Activated T-helper 2 cell treated with anti-CD3 and anti-CD28 coated beads, Interferon-gamma antibody, Interleukin-2, Interleukin-4, amounts not matched to agents 10 μg/mL and 5 μg/mL and 100 μg/mL, durations not matched to agents 14 hours and 24 hours and 36 hours (primary cell): ENCODE results near the gene PHKG1. TPM values are rescaled to one million over a fixed set of nuclear protein-coding genes. Genes with fewer than 3 reads are reported as not detected.
"Not testable (repeated sequence)": the region's sequence is repeated elsewhere in the genome, so short reads cannot be mapped to it uniquely, and the experiment has no call there.

Source experiments
- DNase-seq: peaks from one replicate; pipeline ENCODE4 v3.0.0; 2021; ENCODE audit warnings: low spot score
- H3K27ac Mint-ChIP-seq: one replicate; pipeline ENCODE4 v1.8.0; 2021; ENCODE audit warnings: mixed read lengths
- H3K27me3 Mint-ChIP-seq: one replicate; pipeline ENCODE4 v1.8.0; 2021; ENCODE audit warnings: low read depth, mixed read lengths
- H3K36me3 Mint-ChIP-seq: one replicate; pipeline ENCODE4 v1.8.0; 2021; ENCODE audit warnings: low read depth, mixed read lengths
- H3K4me1 Mint-ChIP-seq: one replicate; pipeline ENCODE4 v1.8.0; 2021; ENCODE audit warnings: low read depth, mixed read lengths
- H3K4me3 Mint-ChIP-seq: one replicate; pipeline ENCODE4 v1.8.0; 2021; ENCODE audit warnings: low read depth, mild to moderate bottlenecking, moderate library complexity, mixed read lengths
- H3K9me3 Mint-ChIP-seq: one replicate; pipeline ENCODE4 v1.8.0; 2021; ENCODE audit warnings: mixed read lengths
- intact Hi-C: fragments of 100-400 bp; cut with micrococcal nuclease; formaldehyde crosslinking; loops from one replicate; pipeline ENCODE4 v1.15.1; 2023
- total RNA-seq: library from RNA; stranded (reverse); gene quantifications from 2 replicates; pipeline ENCODE4 v1.2.3, GENCODE V29; 2022

Gene PHKG1
- total RNA-seq, 1 donor from 2014 or later = 2.5 TPM

- Mint-ChIP-seq H3K9me3 (peaks cover 16% of the 10 kb centered on the region), H3K4me1 (peaks cover 25% of the 10 kb centered on the region), H3K36me3 (peaks cover 72% of the 10 kb centered on the region)
- H3K4me3 Mint-ChIP-seq, DNase-seq, intact Hi-C loops, H3K27ac Mint-ChIP-seq, H3K27me3 Mint-ChIP-seq: not testable (repeated sequence)
These were observed 11.4 kb upstream of the PHKG1 start for GRCh38 chr7:56104138-56104537.

DNA sequence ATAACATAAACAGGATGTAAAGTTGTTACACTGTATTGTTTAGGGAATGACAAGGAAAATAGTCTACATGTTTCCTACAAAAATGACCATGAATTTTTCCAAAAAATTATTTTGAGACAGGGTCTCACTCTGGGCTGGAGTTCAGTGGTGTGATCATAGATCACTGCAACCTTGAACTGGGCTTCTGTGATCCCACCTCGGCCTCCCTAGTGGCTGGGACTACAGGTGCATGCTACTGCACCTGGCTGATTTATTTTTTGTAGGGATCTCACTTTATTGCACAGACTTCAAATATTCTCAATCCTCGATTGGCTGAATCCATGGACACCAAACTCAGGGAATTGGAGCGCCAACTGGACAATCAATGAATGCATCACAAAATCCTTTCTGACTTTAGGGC lies 6.9 kb upstream of the PHKG1 start:
- H3K27me3 Mint-ChIP-seq = no peaks in the 10 kb centered on the region
- no peak for DNase-seq
- H3K27ac Mint-ChIP-seq = no peak overlapping the region
- H3K4me1 Mint-ChIP-seq = peaks cover 9% of the 10 kb centered on the region
- no peaks in the 10 kb centered on the region for H3K9me3 Mint-ChIP-seq
- intact Hi-C loops = no loop called here
- H3K36me3 Mint-ChIP-seq = peaks cover 56% of the 10 kb centered on the region
- no peak overlapping the region for H3K4me3 Mint-ChIP-seq

- H3K9me3 Mint-ChIP-seq, H3K4me3 Mint-ChIP-seq, H3K4me1 Mint-ChIP-seq, intact Hi-C loops, H3K27me3 Mint-ChIP-seq, H3K27ac Mint-ChIP-seq, DNase-seq: not testable (repeated sequence)
- peaks cover 47% of the 10 kb centered on the region for H3K36me3 Mint-ChIP-seq
These were observed 5.6 kb upstream of the PHKG1 start for GRCh38 chr7:56098187-56099008.

- DNase-seq = no peak
- Mint-ChIP-seq H3K36me3 (peaks cover 43% of the 10 kb centered on the region), H3K9me3 (no peaks in the 10 kb centered on the region), H3K27me3 (no peaks in the 10 kb centered on the region), H3K27ac (no peak overlapping the region), H3K4me3 (no peak overlapping the region), H3K4me1 (peaks cover 4% of the 10 kb centered on the region)
- intact Hi-C loops = no loop called here
These were observed 4.9 kb upstream of the PHKG1 start for GRCh38 chr7:56097700-56098099.

DNA sequence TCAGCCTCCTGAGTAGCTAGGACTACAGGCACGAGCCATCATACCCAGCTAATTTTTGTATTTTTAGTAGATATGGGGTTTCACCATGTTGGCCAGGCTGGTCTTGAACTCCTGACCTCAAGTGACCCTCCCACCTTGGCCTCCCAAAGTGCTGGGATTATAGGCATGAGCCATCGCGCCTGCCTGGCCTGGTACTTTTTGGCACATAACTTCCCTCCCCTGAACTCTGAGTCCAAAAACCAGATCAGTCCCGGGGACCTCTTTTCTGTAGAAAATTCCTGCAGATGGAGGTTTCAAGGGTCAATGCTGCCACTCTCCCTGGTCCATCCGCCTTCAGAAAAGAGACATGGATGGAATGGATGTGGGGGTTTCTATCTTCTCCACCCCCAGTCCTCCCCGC lies 364 bp downstream of the PHKG1 start:
- H3K27ac Mint-ChIP-seq, H3K4me3 Mint-ChIP-seq, H3K9me3 Mint-ChIP-seq, H3K27me3 Mint-ChIP-seq, DNase-seq, H3K36me3 Mint-ChIP-seq, H3K4me1 Mint-ChIP-seq, intact Hi-C loops: not testable (repeated sequence)

DNA sequence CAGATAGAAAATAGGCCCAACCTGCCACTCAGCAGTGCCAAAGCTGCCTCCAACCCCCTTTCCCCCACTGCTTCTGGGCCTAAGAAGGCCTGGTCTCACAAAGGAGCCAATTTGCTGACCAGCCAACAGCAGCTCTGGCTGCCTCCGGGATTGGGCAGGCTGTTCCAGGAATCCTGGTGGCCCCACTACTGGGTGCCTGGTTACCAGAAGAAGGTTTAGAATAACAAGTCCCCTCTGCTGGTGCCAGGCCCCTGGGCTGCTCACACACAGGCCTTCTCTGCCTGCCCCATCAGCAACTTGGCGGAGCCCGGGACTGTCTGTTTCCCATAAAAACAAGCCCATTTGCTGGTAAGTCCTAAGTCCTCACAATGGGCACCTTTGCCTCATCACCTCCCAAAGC lies 1.2 kb downstream of the PHKG1 start:
- no peak for DNase-seq
- Mint-ChIP-seq H3K27ac (no peak overlapping the region), H3K9me3 (no peaks in the 10 kb centered on the region), H3K4me3 (no peak overlapping the region), H3K36me3 (peaks cover 7% of the 10 kb centered on the region), H3K4me1 (no peaks in the 10 kb centered on the region), H3K27me3 (no peaks in the 10 kb centered on the region)
- intact Hi-C loops = no loop called here

- no peak for DNase-seq
- Mint-ChIP-seq H3K36me3 (peaks cover 10% of the 10 kb centered on the region), H3K4me3 (no peak overlapping the region), H3K4me1 (no peaks in the 10 kb centered on the region), H3K9me3 (no peaks in the 10 kb centered on the region), H3K27me3 (no peaks in the 10 kb centered on the region), H3K27ac (no peak overlapping the region)
- intact Hi-C loops = no loop called here
These were observed 5.3 kb downstream of the PHKG1 start for GRCh38 chr7:56087445-56087844.

DNA sequence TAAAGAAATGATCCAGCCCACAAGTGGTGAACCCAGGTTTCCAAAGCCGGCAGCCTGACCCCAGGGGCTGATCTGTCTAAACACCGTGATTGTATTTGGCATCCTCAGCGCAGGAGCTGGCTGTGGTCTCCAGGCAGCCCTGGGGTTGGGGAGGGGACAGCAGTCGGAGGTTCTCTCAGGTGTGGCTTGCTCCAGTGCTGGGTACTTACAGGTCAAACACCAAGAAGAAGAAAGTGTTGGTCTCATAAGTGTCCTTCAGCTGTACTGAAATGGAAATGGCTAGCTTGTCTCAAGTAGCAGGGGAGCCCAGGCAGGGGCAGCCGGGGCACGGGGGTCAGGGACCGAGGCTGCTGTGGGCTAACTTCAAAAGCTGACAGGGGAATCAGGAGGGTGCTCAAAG lies 6.0 kb downstream of the PHKG1 start:
- Mint-ChIP-seq H3K9me3 (no peaks in the 10 kb centered on the region), H3K36me3 (peaks cover 16% of the 10 kb centered on the region), H3K4me3 (no peak overlapping the region), H3K4me1 (no peaks in the 10 kb centered on the region), H3K27ac (no peak overlapping the region), H3K27me3 (no peaks in the 10 kb centered on the region)
- intact Hi-C loops = no loop called here
- no peak for DNase-seq

GRCh38 chr7:56083150-56083785 lies 9.5 kb downstream of the PHKG1 start:
- Mint-ChIP-seq H3K27ac (no peak overlapping the region), H3K4me1 (no peaks in the 10 kb centered on the region), H3K4me3 (no peak overlapping the region), H3K9me3 (no peaks in the 10 kb centered on the region), H3K36me3 (peaks cover 35% of the 10 kb centered on the region), H3K27me3 (no peaks in the 10 kb centered on the region)
- intact Hi-C loops = no loop called here
- no peak for DNase-seq

DNA sequence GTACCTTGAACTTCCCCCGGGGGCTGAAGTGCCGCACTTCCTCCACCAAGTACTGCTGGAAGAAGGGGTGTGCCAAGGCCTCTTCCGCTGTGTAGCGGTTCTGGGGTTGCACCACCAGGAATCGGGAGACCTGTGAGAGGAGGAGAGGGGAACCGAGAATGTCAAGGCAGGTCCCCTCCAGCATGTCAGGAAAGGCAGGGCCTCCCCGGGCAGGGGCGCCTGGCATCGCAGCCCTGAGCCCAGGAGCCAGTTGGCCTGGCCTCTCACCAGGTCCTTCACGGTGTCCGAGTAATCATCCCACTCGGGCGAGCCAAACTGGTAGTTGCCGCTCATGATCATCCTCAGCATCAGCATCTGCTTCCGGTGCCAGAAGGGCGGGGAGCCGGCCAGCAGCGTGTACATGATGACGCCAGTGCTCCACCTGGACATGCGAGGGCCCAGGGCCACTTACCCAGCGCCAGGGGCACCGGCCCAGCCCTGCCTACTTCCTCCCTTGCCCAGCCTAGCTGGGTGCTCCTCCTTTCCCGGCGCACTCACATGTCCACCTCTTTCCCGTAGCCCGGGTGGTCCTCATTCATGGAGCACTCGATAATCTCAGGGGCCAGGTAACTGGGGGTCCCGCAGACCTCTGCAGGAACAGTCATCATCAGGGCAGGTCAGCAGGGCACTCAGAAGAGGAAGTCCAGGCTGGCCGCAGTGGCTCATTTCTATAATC lies 11.0 kb downstream of the PHKG1 start:
- H3K27ac Mint-ChIP-seq = no peak overlapping the region
- DNase-seq = no peak
- no peak overlapping the region for H3K4me3 Mint-ChIP-seq
- intact Hi-C loops = no loop called here
- peaks cover 34% of the 10 kb centered on the region for H3K36me3 Mint-ChIP-seq
- no peaks in the 10 kb centered on the region for H3K4me1 Mint-ChIP-seq
- no peaks in the 10 kb centered on the region for H3K9me3 Mint-ChIP-seq
- no peaks in the 10 kb centered on the region for H3K27me3 Mint-ChIP-seq

- not testable (repeated sequence) for H3K27me3 Mint-ChIP-seq, DNase-seq, H3K4me3 Mint-ChIP-seq
These were observed 11.9 kb downstream of the PHKG1 start for GRCh38 chr7:56080726-56081435.

DNA sequence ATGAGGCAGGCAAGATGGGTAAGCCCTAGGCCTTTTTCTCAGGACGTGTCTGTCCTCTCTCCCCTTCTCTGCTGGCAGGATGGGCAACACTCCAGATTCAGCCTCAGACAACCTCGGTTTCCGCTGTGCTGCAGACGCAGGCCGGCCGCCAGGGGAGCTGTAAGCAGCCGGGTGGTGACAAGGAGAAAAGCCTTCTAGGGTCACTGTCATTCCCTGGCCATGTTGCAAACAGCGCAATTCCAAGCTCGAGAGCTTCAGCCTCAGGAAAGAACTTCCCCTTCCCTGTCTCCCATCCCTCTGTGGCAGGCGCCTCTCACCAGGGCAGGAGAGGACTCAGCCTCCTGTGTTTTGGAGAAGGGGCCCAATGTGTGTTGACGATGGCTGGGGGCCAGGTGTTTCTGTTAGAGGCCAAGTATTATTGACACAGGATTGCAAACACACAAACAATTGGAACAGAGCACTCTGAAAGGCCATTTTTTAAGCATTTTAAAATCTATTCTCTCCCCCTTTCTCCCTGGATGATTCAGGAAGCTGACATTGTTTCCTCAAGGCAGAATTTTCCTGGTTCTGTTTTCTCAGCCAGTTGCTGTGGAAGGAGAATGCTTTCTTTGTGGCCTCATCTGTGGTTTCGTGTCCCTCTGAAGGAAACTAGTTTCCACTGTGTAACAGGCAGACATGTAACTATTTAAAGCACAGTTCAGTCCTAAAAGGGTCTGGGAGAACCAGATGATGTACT lies 13.1 kb downstream of the PHKG1 start:
- no peaks in the 10 kb centered on the region for H3K27me3 Mint-ChIP-seq
- no peak for DNase-seq
- H3K4me3 Mint-ChIP-seq = no peak overlapping the region
- peaks cover 35% of the 10 kb centered on the region for H3K36me3 Mint-ChIP-seq
- intact Hi-C loops = no loop called here
- H3K9me3 Mint-ChIP-seq = no peaks in the 10 kb centered on the region
- no peaks in the 10 kb centered on the region for H3K4me1 Mint-ChIP-seq
- no peak overlapping the region for H3K27ac Mint-ChIP-seq

More at GRCh38 chr7:56080726-56081435, 11.9 kb downstream of the PHKG1 start:
- peaks cover 29% of the 10 kb centered on the region for H3K36me3 Mint-ChIP-seq
- H3K27ac Mint-ChIP-seq, H3K9me3 Mint-ChIP-seq, intact Hi-C loops, H3K4me1 Mint-ChIP-seq: not testable (repeated sequence)
